Endothelial cell (in vitro differentiated cells): Measurements from ENCODE around the gene FRS3. TPM values are rescaled to one million over a fixed set of nuclear protein-coding genes. Genes with fewer than 3 reads are reported as not detected.

Source experiments
- DNase-seq: peaks from one replicate; pipeline ENCODE4 v3.0.0; 2021; ENCODE audit warnings: low spot score
- H3K27ac Mint-ChIP-seq: one replicate; pipeline ENCODE4 v1.8.0; 2021; ENCODE audit warnings: mixed read lengths, inconsistent platforms; ENCODE audit not compliant: unreplicated experiment
- H3K27me3 Mint-ChIP-seq: one replicate; pipeline ENCODE4 v1.8.0; 2021; ENCODE audit warnings: mild to moderate bottlenecking, moderate library complexity, mixed read lengths, inconsistent platforms; ENCODE audit not compliant: unreplicated experiment
- H3K36me3 Mint-ChIP-seq: one replicate; pipeline ENCODE4 v1.8.0; 2021; ENCODE audit warnings: mild to moderate bottlenecking, low read depth, mixed read lengths, inconsistent platforms; ENCODE audit not compliant: unreplicated experiment
- H3K4me1 Mint-ChIP-seq: one replicate; pipeline ENCODE4 v1.8.0; 2021; ENCODE audit warnings: mild to moderate bottlenecking, mixed read lengths, inconsistent platforms; ENCODE audit not compliant: unreplicated experiment
- H3K4me3 Mint-ChIP-seq: one replicate; pipeline ENCODE4 v1.8.0; 2021; ENCODE audit warnings: mild to moderate bottlenecking, mixed read lengths, inconsistent platforms; ENCODE audit not compliant: unreplicated experiment
- H3K9me3 Mint-ChIP-seq: one replicate; pipeline ENCODE4 v1.8.0; 2021; ENCODE audit warnings: mixed read lengths, inconsistent platforms; ENCODE audit not compliant: unreplicated experiment
- CTCF ChIP-seq: fragments of 200-600 bp; sonication (generic); IDR thresholded peaks from one replicate; pipeline ENCODE4 v1.5.0; 2021; ENCODE audit warnings: antibody characterized with exemption; ENCODE audit not compliant: unreplicated experiment
- total RNA-seq: library from RNA; stranded (reverse); fragmentation: NEBNext Ultra II Directional; extraction: Animal tissue kit (Norgen Biotek cat#: 25700); gene quantifications from one replicate; pipeline ENCODE4 v1.2.1, GENCODE V29; 2021; ENCODE audit not compliant: unreplicated experiment

Gene FRS3
- total RNA-seq, 1 donor from 2014 or later = 8.8 TPM

- Mint-ChIP-seq H3K4me3 (no peak within 1 kb of the TSS), H3K27me3 (peaks cover 6% of the 10 kb centered on the region), H3K27ac (no peak within 1 kb of the TSS), H3K4me1 (peaks cover 7% of the 10 kb centered on the region), H3K36me3 (no peaks in the 10 kb centered on the region), H3K9me3 (no peaks in the 10 kb centered on the region)
- TF ChIP-seq CTCF = no peak
- DNase-seq = no peak
These were observed 32.2 kb downstream of the FRS3 start, which contains the start of gene PGC for GRCh38 chr6:41747256-41748101. PGC (minus strand) TSS chr6:41747397; CDS start chr6:41747334, 63 bp downstream.

DNA sequence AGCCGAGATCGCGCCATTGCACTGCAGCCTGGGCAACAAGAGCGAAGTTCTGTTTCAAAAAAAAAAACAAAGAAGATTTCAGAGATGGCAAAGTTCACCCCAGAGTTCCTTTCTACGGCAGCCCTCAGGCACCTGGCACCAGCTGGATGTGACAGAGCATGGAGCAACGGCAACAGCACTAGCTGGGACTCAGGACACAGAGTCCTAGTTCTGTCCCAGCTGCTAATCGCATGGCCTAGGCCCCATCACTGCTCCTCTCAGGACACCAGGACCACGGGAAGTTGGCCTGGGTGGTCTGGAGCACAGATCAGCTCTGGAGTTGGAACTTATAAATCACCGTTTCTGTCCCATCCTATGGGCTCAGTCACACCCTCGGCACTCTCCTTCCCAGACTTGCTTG lies 33.6 kb downstream of the FRS3 start:
- no peaks in the 10 kb centered on the region for H3K36me3 Mint-ChIP-seq
- TF ChIP-seq CTCF = no peak

GRCh38 chr6:41744236-41744787 lies 35.4 kb downstream of the FRS3 start:
- no peak overlapping the region for H3K27ac Mint-ChIP-seq
- no peaks in the 10 kb centered on the region for H3K9me3 Mint-ChIP-seq
- TF ChIP-seq CTCF = no peak
- peaks cover 8% of the 10 kb centered on the region for H3K27me3 Mint-ChIP-seq
- DNase-seq = no peak
- H3K4me1 Mint-ChIP-seq = peaks cover 11% of the 10 kb centered on the region
- H3K36me3 Mint-ChIP-seq = no peaks in the 10 kb centered on the region
- no peak overlapping the region for H3K4me3 Mint-ChIP-seq

More for the DNA sequence above, 33.6 kb downstream of the FRS3 start:
- Mint-ChIP-seq H3K9me3 (no peaks in the 10 kb centered on the region), H3K4me3 (no peak overlapping the region), H3K27ac (no peak overlapping the region), H3K27me3 (peaks cover 10% of the 10 kb centered on the region), H3K4me1 (peaks cover 13% of the 10 kb centered on the region)
- DNase-seq = no peak

- Mint-ChIP-seq H3K9me3 (no peaks in the 10 kb centered on the region), H3K4me3 (no peak overlapping the region), H3K27ac (peak overlapping the region; percentile 72), H3K4me1 (peaks cover 11% of the 10 kb centered on the region), H3K27me3 (peaks cover 8% of the 10 kb centered on the region), H3K36me3 (no peaks in the 10 kb centered on the region)
- no peak for TF ChIP-seq CTCF
- DNase-seq = no peak
These were observed 36.1 kb downstream of the FRS3 start for GRCh38 chr6:41743406-41744235.
